GM18519 (cell line): ENCODE measurements around the gene NPAS3.

ENCODE experiments used
- ATAC-seq: cut with Tn5 transposase; IDR thresholded peaks from one replicate; pipeline ENCODE4 v1.9.1; 2021; ENCODE audit warnings: mild to moderate bottlenecking, moderate library complexity; ENCODE audit not compliant: unreplicated experiment, low FRiP score

The NPAS3 gene

DNA sequence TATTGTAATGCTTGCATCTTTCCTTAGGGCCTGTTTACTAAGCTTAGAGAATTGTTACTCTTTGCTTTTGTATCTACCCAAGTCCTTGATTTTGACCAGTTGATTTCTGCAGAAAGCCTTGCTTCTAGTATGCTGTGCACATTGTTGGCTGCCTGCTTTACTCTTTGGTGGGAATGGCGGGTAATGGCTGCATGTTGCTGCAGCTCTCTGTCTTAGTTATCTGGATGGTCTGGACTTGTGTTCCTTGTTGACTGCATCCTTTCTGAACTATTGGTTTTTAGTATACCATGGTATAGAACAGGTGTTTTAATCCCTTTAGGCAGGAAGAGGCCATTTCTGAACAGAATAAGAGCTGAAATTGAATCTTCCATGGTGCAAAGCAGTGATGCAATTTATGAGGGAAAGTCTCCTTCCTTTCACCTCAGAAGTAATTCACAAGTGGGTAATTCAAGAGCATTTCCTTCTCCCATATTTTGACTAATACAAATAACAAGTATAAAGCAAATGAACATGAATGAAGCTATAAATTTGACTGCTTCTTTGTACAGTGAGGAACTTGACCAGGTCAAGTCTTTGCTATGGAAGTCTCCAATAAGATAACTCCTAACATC is 466.4 kb downstream of the NPAS3 start:
- no peak for ATAC-seq

DNA sequence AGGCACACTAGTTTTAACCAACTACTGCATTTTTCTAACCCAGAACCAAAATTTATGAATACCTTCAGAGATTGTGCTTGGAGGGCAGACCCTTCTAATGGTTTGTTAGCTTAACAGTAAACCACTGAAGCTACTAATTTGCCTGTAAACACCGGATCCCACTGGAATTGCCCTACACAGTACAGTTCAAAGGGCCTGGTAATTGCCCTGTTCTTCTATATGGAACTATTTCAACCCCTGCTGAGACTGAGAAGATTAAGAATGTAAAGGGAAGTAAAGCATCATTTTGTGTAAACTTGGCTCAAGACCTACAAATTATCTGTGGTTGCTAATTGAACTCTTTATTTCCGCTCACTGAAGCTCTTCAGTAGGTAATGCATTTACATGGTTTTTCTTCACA is 468.1 kb downstream of the NPAS3 start:
- no peak for ATAC-seq

DNA sequence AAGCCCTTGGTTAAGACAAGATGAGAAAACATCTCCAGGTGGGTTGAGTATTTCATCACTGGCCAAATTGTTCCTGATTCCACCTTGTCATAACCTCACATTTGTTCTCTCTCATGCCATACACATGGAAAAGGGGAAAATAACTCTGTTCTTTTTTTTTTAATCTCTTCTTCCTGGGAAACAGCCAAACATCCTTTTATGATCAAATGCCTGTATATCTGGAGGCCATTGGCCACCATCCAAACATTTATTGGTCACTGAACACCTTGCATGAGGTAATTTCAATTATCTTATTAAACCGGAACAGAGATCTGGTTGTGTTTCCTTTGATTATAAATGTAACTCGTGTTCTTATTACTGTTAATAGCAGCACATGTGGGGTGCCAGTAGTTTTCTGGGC is 469.6 kb downstream of the NPAS3 start:
- no peak for ATAC-seq

GRCh38 chr14:33412450-33412849 is 473.8 kb downstream of the NPAS3 start:
- ATAC-seq = no peak

GRCh38 chr14:33413381-33413780 is 474.7 kb downstream of the NPAS3 start:
- ATAC-seq = no peak

DNA sequence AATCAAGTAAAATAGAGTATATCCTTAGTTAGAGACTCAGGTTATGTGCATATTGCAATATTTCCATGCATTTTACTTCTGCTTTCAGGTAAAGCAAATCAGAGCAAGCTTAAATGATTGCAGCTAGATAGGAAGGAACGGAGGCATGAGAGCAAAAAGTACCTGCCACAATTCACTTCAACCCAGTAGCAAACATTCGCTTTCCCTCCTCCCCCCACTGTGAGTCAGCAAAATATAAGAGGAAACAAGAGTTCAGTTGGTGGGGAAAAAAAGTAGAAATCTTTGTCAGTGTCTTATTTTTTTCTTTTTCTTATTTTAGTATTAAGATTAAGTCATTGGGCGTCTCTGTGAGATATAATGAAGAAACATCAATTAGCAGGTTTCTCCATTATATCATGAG is 475.4 kb downstream of the NPAS3 start:
- ATAC-seq = no peak

DNA sequence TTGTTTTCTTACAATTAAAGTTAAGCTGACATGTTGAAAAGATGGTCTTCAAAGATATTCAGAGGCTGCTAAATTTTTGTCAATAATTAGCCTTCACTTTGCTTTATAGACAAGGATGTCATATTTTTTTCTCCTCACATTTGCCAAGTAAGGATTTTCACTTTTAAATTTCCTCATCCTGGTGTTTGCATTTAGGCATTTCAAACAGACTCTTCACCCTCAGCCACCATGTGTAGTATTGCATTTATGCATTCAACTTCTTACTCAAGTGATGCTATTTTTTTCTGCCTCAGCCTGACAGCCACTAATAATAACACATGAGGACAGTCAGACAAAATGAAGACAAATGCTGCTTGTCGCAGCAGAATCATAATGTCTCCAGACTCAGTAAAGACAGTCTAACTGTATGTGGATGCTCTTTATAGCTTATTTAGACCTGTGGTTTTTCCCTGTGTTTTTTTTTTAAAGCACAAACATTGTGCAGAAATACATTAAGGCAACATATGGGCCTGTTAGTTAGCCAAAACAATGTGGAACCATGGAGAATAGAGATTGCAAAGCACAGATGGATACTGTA is 481.5 kb downstream of the NPAS3 start:
- no peak for ATAC-seq

- ATAC-seq = no peak
Measured at GRCh38 chr14:33430414-33431035, 491.8 kb downstream of the NPAS3 start.

- ATAC-seq = no peak
Measured at GRCh38 chr14:33432407-33433023, 493.8 kb downstream of the NPAS3 start.

DNA sequence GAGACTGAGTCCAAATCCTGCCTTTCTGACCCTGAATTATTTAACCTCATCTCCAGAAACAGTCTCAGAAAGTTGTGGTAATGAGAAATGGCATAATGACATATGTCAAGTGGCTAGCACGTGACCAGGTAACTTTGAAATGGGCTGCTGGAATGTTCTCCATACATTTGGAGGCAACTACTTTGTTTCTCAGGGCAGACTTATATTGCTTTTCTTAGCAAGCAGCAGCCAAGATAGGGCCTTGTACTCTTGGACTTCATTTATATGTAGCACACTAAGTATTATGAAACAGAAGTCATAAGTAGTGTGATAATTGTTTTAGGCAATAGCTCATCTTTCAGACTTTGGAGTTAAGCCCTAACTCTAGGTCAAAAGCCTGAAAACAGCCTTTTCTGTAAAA is 494.7 kb downstream of the NPAS3 start:
- ATAC-seq = no peak

DNA sequence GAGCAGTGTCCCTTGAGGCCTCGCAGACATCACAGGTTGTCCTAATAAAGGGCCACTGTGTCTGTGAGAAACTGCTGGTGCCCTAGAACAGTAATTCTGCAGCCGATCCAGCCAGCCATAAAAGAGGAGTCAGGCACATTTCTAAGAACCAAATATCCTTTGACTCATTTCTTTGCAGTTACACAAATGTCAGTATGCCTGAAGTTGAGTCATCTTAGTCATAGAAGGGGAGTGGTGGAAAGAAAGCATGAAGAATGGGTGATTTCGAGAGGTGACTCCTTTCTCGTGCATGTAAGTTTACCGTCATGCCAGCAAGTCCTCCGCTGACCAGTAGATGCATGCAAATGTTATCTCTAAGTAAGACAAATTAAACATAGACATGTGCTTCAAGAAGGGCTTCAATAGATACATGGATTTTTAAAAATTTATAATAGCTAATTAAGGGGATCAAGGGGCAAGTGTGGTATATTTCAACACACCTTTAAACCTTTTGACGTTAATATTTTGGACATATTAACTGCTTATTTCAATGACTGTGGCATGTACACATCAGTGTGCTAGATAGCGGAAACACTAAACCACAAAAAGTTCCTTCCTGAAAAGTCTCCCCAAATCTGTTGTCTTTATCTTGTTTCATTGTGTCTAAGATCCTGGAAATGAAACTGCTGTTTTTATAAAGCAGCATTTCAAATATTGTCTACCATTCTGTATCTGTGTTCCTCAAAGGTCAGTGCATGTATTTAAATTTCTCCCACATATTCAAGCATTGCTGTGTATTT is 497.4 kb downstream of the NPAS3 start:
- no peak for ATAC-seq

DNA sequence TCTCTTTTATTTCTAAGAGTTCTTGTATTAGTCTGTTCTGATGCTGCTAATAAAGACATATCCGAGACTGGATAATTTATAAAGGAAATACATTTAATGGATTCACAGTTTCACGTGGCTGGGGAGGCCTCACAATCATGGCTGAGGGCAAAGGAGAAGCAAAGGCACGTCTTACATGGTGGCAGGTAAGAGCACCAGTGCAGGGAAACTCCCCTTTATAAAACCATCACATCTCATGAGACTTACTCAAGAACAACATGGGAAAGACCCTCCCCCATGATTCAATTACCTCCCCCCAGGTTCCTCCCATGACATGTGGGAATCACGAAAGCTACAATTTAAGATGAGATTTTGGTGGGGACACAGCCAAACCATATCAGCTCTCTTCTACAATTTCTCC is 503.0 kb downstream of the NPAS3 start:
- ATAC-seq = no peak

GRCh38 chr14:33444136-33444535 is 505.5 kb downstream of the NPAS3 start:
- no peak for ATAC-seq

GRCh38 chr14:33449268-33449667 is 510.6 kb downstream of the NPAS3 start:
- no peak for ATAC-seq

GRCh38 chr14:33449703-33450395 is 511.2 kb downstream of the NPAS3 start:
- no peak for ATAC-seq

- no peak for ATAC-seq
Measured at GRCh38 chr14:33450416-33450815, 511.7 kb downstream of the NPAS3 start.

DNA sequence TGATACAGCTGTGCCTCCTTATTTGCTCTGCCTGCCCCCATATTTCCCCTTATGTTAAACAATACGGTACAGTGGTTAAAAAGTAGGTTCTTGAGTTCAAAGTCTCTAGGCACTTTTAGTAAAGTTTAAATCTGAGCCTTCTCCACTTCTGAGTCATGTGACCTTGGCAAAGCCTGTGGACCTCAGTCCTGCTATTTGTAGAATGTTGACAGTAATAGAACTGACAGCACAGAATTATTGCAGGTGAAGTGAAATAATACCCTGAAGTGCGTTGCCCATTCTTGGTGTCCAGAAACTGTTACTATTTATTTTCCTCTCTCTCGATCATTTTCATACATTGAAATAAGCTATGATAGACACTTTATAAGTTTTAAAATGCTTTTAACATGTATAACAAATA is 512.5 kb downstream of the NPAS3 start:
- ATAC-seq = no peak

- ATAC-seq = no peak
Measured at GRCh38 chr14:33452995-33453394, 514.3 kb downstream of the NPAS3 start.

DNA sequence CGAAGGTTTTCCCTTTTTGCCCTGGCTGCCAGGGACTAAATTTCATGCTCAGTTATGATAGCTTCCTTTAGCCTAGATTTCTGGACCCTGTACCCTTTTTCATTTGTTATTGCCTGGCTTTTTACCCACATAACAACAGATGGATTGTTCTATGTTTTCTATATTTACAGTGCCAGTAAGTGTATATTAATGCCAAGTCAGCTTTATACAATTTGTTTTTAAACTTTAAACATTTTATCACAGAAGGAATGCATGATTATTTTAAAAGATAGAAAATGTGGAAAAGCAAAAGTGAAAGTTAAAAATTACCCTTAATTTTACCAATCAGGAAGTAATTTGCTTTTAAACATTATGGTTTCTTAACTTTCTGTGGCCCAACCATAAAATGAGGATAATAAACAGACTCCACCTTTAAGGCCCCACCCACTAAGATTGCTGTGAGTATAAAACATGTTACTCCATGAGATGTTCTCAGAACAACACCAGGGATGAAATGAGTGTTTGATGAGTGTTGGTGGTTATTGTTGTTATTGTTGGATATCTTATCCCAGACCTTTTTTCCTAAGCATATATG is 515.4 kb downstream of the NPAS3 start:
- ATAC-seq = no peak

DNA sequence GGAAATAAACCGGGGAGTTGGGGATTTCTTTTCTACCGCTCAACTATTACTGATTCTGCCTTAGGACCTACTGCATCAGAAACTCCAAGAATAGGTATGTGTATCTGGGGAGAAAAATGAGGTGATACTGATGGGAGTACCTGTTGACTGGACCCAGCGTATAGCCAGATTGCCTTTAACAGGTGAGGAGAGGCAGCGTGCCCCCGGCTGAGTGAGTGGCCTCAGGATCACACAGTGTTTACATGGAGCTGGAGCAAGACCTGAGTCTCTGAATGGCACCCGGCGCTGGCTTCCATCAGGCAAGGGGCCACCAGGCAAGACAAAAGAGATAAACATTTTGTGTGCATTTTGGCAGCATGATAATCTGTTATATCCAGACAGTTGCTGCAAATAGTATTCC is 516.0 kb downstream of the NPAS3 start:
- ATAC-seq = no peak
